ENCODE measurements around the gene GRAMD1B.

Gene GRAMD1B

GRCh38 chr11:123478352-123478987 lies 48.4 kb downstream of the GRAMD1B start:
- DNase-seq, result peak; percentile 68 to 88

GRCh38 chr11:123479048-123479837 lies 49.2 kb downstream of the GRAMD1B start:
- DNase-seq, result peak; percentile 42 to 52

- DNase-seq, result no peak
Observed at GRCh38 chr11:123480290-123480815, 50.3 kb downstream of the GRAMD1B start.

- DNase-seq, result no peak
Observed at GRCh38 chr11:123480882-123481281, 50.8 kb downstream of the GRAMD1B start.

GRCh38 chr11:123481640-123482039 lies 51.6 kb downstream of the GRAMD1B start:
- DNase-seq, result no peak

GRCh38 chr11:123482218-123482617 lies 52.1 kb downstream of the GRAMD1B start:
- no peak for DNase-seq

- no peak for DNase-seq
Observed at GRCh38 chr11:123483058-123483457, 53.0 kb downstream of the GRAMD1B start.

- DNase-seq, result no peak
Observed at GRCh38 chr11:123483466-123483865, 53.4 kb downstream of the GRAMD1B start.

- no peak for DNase-seq
Observed at GRCh38 chr11:123484448-123484847, 54.4 kb downstream of the GRAMD1B start.

- no peak for DNase-seq
Observed at GRCh38 chr11:123487157-123487744, 57.2 kb downstream of the GRAMD1B start.

GRCh38 chr11:123490527-123490926 lies 60.5 kb downstream of the GRAMD1B start:
- DNase-seq, result no peak

GRCh38 chr11:123491241-123491640 lies 61.2 kb downstream of the GRAMD1B start:
- DNase-seq, result no peak

- no peak for DNase-seq
Observed at GRCh38 chr11:123493349-123494063, 63.4 kb downstream of the GRAMD1B start.

- DNase-seq, result no peak
Observed at GRCh38 chr11:123494195-123495050, 64.4 kb downstream of the GRAMD1B start.

- no peak for DNase-seq
Observed at GRCh38 chr11:123504401-123504800, 74.3 kb downstream of the GRAMD1B start.

- DNase-seq, result no peak
Observed at GRCh38 chr11:123505546-123506299, 75.7 kb downstream of the GRAMD1B start.

- no peak for DNase-seq
Observed at GRCh38 chr11:123507043-123507442, 77.0 kb downstream of the GRAMD1B start.

- no peak for DNase-seq
Observed at GRCh38 chr11:123509737-123510578, 79.9 kb downstream of the GRAMD1B start.

GRCh38 chr11:123510579-123510905 lies 80.5 kb downstream of the GRAMD1B start:
- no peak for DNase-seq
